ENCODE results near the gene ARHGEF12. TPM values are rescaled to one million over a fixed set of nuclear protein-coding genes. Genes with fewer than 3 reads are reported as not detected.

Gene ARHGEF12
- polyA plus RNA-seq, 2 donors = 15.3 to 17.9 TPM

- H3K4me1 ChIP-seq (ENCODE audit: control insufficient read depth in 2 of 2, insufficient read depth in 2 of 2, low read length in 1 of 2) = peaks cover 0 to 2% of the 10 kb centered on the region in 2 donors
- H3K9me3 ChIP-seq (ENCODE audit: control insufficient read depth in 2 of 2, insufficient read depth in 1 of 2, low read depth in 1 of 2, low read length in 1 of 2) = peaks cover 0 to 3% of the 10 kb centered on the region in 2 donors
- H3K36me3 ChIP-seq (ENCODE audit: control insufficient read depth in 2 of 2, insufficient read depth in 2 of 2, low read length in 1 of 2) = no peaks in the 10 kb centered on the region
- H3K27ac ChIP-seq (ENCODE audit: low read depth in 2 of 2, low read length in 1 of 2) = no peak overlapping the region
- WGBS, 2 donors = 60 to 70% methylated on average over 6 of the region's 6 CpGs
- H3K4me3 ChIP-seq (ENCODE audit: low read depth in 1 of 2, low read length in 2 of 2) = no peak overlapping the region
- H3K27me3 ChIP-seq (ENCODE audit: control insufficient read depth in 1 of 2, insufficient read depth in 2 of 2, low read length in 2 of 2) = no peaks in the 10 kb centered on the region
Measured at GRCh38 chr11:120529911-120530310, 193.7 kb downstream of the ARHGEF12 start.

- Histone ChIP-seq H3K36me3 (ENCODE audit: control insufficient read depth in 2 of 2, insufficient read depth in 2 of 2, low read length in 1 of 2) (no peaks in the 10 kb centered on the region), H3K9me3 (ENCODE audit: control insufficient read depth in 2 of 2, insufficient read depth in 1 of 2, low read depth in 1 of 2, low read length in 1 of 2) (peaks cover 0 to 3% of the 10 kb centered on the region in 2 donors), H3K4me3 (ENCODE audit: low read depth in 1 of 2, low read length in 2 of 2) (no peak overlapping the region), H3K27ac (ENCODE audit: low read depth in 2 of 2, low read length in 1 of 2) (no peak overlapping the region), H3K27me3 (ENCODE audit: control insufficient read depth in 1 of 2, insufficient read depth in 2 of 2, low read length in 2 of 2) (no peaks in the 10 kb centered on the region), H3K4me1 (ENCODE audit: control insufficient read depth in 2 of 2, insufficient read depth in 2 of 2, low read length in 1 of 2) (peaks cover 0 to 2% of the 10 kb centered on the region in 2 donors)
- WGBS, 2 donors = 52 to 54% methylated on average over 16 of the region's 16 CpGs
Measured at GRCh38 chr11:120532082-120532831, 196.0 kb downstream of the ARHGEF12 start.

GRCh38 chr11:120532832-120533196 lies 196.6 kb downstream of the ARHGEF12 start:
- no peak overlapping the region for H3K4me3 ChIP-seq (ENCODE audit: low read depth in 1 of 2, low read length in 2 of 2)
- H3K27me3 ChIP-seq (ENCODE audit: control insufficient read depth in 1 of 2, insufficient read depth in 2 of 2, low read length in 2 of 2) = no peaks in the 10 kb centered on the region
- H3K27ac ChIP-seq (ENCODE audit: low read depth in 2 of 2, low read length in 1 of 2) = no peak overlapping the region

GRCh38 chr11:120536091-120536796 lies 200.0 kb downstream of the ARHGEF12 start:
- Histone ChIP-seq H3K4me3 (ENCODE audit: low read depth in 1 of 2, low read length in 2 of 2) (no peak overlapping the region), H3K27me3 (ENCODE audit: control insufficient read depth in 1 of 2, insufficient read depth in 2 of 2, low read length in 2 of 2) (no peaks in the 10 kb centered on the region), H3K36me3 (ENCODE audit: control insufficient read depth in 2 of 2, insufficient read depth in 2 of 2, low read length in 1 of 2) (no peaks in the 10 kb centered on the region), H3K27ac (ENCODE audit: low read depth in 2 of 2, low read length in 1 of 2) (no peak overlapping the region), H3K4me1 (ENCODE audit: control insufficient read depth in 2 of 2, insufficient read depth in 2 of 2, low read length in 1 of 2) (peaks cover 0 to 2% of the 10 kb centered on the region in 2 donors), H3K9me3 (ENCODE audit: control insufficient read depth in 2 of 2, insufficient read depth in 1 of 2, low read depth in 1 of 2, low read length in 1 of 2) (peaks cover 0 to 2% of the 10 kb centered on the region in 2 donors)
- WGBS, 2 donors = 77 to 81% methylated on average over 13 of the region's 13 CpGs

More at GRCh38 chr11:120532832-120533196, 196.6 kb downstream of the ARHGEF12 start:
- WGBS, 2 donors = 51% methylated on average over 5 of the region's 5 CpGs
- H3K4me1 ChIP-seq (ENCODE audit: control insufficient read depth in 2 of 2, insufficient read depth in 2 of 2, low read length in 1 of 2) = peaks cover 0 to 2% of the 10 kb centered on the region in 2 donors
- H3K36me3 ChIP-seq (ENCODE audit: control insufficient read depth in 2 of 2, insufficient read depth in 2 of 2, low read length in 1 of 2) = no peaks in the 10 kb centered on the region
- peaks cover 0 to 3% of the 10 kb centered on the region in 2 donors for H3K9me3 ChIP-seq (ENCODE audit: control insufficient read depth in 2 of 2, insufficient read depth in 1 of 2, low read depth in 1 of 2, low read length in 1 of 2)

GRCh38 chr11:120536797-120537169 lies 200.6 kb downstream of the ARHGEF12 start:
- no peak overlapping the region for H3K4me3 ChIP-seq (ENCODE audit: low read depth in 1 of 2, low read length in 2 of 2)
- no peaks in the 10 kb centered on the region for H3K27me3 ChIP-seq (ENCODE audit: control insufficient read depth in 1 of 2, insufficient read depth in 2 of 2, low read length in 2 of 2)
- 85 to 92% methylated on average over 11 of the region's 11 CpGs for WGBS, 2 donors
- no peaks in the 10 kb centered on the region for H3K36me3 ChIP-seq (ENCODE audit: control insufficient read depth in 2 of 2, insufficient read depth in 2 of 2, low read length in 1 of 2)
- H3K9me3 ChIP-seq (ENCODE audit: control insufficient read depth in 2 of 2, insufficient read depth in 1 of 2, low read depth in 1 of 2, low read length in 1 of 2) = peaks cover 0 to 2% of the 10 kb centered on the region in 2 donors
- H3K4me1 ChIP-seq (ENCODE audit: control insufficient read depth in 2 of 2, insufficient read depth in 2 of 2, low read length in 1 of 2) = peaks cover 0 to 2% of the 10 kb centered on the region in 2 donors
- no peak overlapping the region for H3K27ac ChIP-seq (ENCODE audit: low read depth in 2 of 2, low read length in 1 of 2)

- H3K4me1 ChIP-seq (ENCODE audit: control insufficient read depth in 2 of 2, insufficient read depth in 2 of 2, low read length in 1 of 2) = no peaks in the 10 kb centered on the region
- no peaks in the 10 kb centered on the region for H3K27me3 ChIP-seq (ENCODE audit: control insufficient read depth in 1 of 2, insufficient read depth in 2 of 2, low read length in 2 of 2)
- H3K27ac ChIP-seq (ENCODE audit: low read depth in 2 of 2, low read length in 1 of 2) = no peak overlapping the region
- H3K4me3 ChIP-seq (ENCODE audit: low read depth in 1 of 2, low read length in 2 of 2) = no peak overlapping the region
- 93 to 94% methylated on average over 12 of the region's 12 CpGs for WGBS, 2 donors
- peaks cover 0 to 2% of the 10 kb centered on the region in 2 donors for H3K9me3 ChIP-seq (ENCODE audit: control insufficient read depth in 2 of 2, insufficient read depth in 1 of 2, low read depth in 1 of 2, low read length in 1 of 2)
- no peaks in the 10 kb centered on the region for H3K36me3 ChIP-seq (ENCODE audit: control insufficient read depth in 2 of 2, insufficient read depth in 2 of 2, low read length in 1 of 2)
Measured at GRCh38 chr11:120537996-120538395, 201.8 kb downstream of the ARHGEF12 start.

GRCh38 chr11:120538707-120539106 lies 202.5 kb downstream of the ARHGEF12 start:
- Histone ChIP-seq H3K27ac (ENCODE audit: low read depth in 2 of 2, low read length in 1 of 2) (no peak overlapping the region), H3K4me1 (ENCODE audit: control insufficient read depth in 2 of 2, insufficient read depth in 2 of 2, low read length in 1 of 2) (no peaks in the 10 kb centered on the region), H3K27me3 (ENCODE audit: control insufficient read depth in 1 of 2, insufficient read depth in 2 of 2, low read length in 2 of 2) (no peaks in the 10 kb centered on the region), H3K36me3 (ENCODE audit: control insufficient read depth in 2 of 2, insufficient read depth in 2 of 2, low read length in 1 of 2) (no peaks in the 10 kb centered on the region), H3K9me3 (ENCODE audit: control insufficient read depth in 2 of 2, insufficient read depth in 1 of 2, low read depth in 1 of 2, low read length in 1 of 2) (peaks cover 0 to 2% of the 10 kb centered on the region in 2 donors), H3K4me3 (ENCODE audit: low read depth in 1 of 2, low read length in 2 of 2) (no peak overlapping the region)
- WGBS, 2 donors = 82 to 83% methylated on average over 2 of the region's 2 CpGs

Other genes with a start within 250 kb of the ARHGEF12 start
- 1,000 to 10,000 TPM in 1 of 2 donors, 100 to 1,000 TPM in 1; 943 to 1,078 TPM for gene TRIM29, start 198.3 kb upstream of the ARHGEF12 start, polyA plus RNA-seq
- 1 to 10 TPM; 7.2 to 8.4 TPM for gene OAF, start 125.4 kb upstream of the ARHGEF12 start, polyA plus RNA-seq
- 1 to 10 TPM; 3.1 to 4.5 TPM for gene POU2F3, start 96.3 kb upstream of the ARHGEF12 start, polyA plus RNA-seq
- gene TLCD5, start 11.1 kb upstream of the ARHGEF12 start, polyA plus RNA-seq = under 1 TPM; 0.55 to 0.76 TPM
- gene GRIK4, start 175.3 kb downstream of the ARHGEF12 start, polyA plus RNA-seq = under 1 TPM; 0.09 to 0.12 TPM

Measured in esophagus (tissue), 2 donors.